HepG2 (cell line): ENCODE measurements around the gene NPB. TPM values are rescaled to one million over a fixed set of nuclear protein-coding genes. Genes with fewer than 3 reads are reported as not detected.
A peak's percentile ranks its signal among the peaks of the same experiment; 100 is the strongest.

ENCODE experiments used
- EZH2 ChIP-seq: conservative IDR thresholded peaks from 2 replicates; pipeline ENCODE4 v1.6.1; 2012; ENCODE audit warnings: mild to moderate bottlenecking, low read depth, low read length, moderate library complexity
- FOXJ3 ChIP-seq: sonication (generic); formaldehyde crosslinking; IDR thresholded peaks from 2 replicates; pipeline ENCODE4 v1.4.0; 2020; ENCODE audit warnings: missing genetic modification reagents, mild to moderate bottlenecking, borderline replicate concordance
- MAFG ChIP-seq: sonication (generic); formaldehyde crosslinking; IDR thresholded peaks from 2 replicates; pipeline ENCODE4 v1.5.1; 2020; ENCODE audit warnings: mild to moderate bottlenecking, missing genetic modification reagents
- MTF1 ChIP-seq: sonication (generic); formaldehyde crosslinking; IDR thresholded peaks from 2 replicates; pipeline ENCODE4 v1.5.0; 2020; ENCODE audit warnings: missing genetic modification reagents
- NFKBIZ ChIP-seq: IDR thresholded peaks from 2 replicates; pipeline ENCODE4 v1.6.1; 2018; ENCODE audit warnings: missing genetic modification reagents, missing compliant biosample characterization
- NPAS2 ChIP-seq: sonication (generic); formaldehyde crosslinking; IDR thresholded peaks from 2 replicates; pipeline ENCODE4 v1.8.0; 2022; ENCODE audit warnings: mild to moderate bottlenecking, missing genetic modification reagents, borderline replicate concordance
- NRL ChIP-seq: sonication (generic); formaldehyde crosslinking; IDR thresholded peaks from 2 replicates; pipeline ENCODE4 v1.5.0; 2020; ENCODE audit warnings: missing genetic modification reagents, mild to moderate bottlenecking, moderate library complexity, borderline replicate concordance
- PCBP1 ChIP-seq: fragments of 200-400 bp; formaldehyde crosslinking; IDR thresholded peaks from 2 replicates; pipeline ENCODE4 v1.6.1; 2017; ENCODE audit warnings: mild to moderate bottlenecking, low read depth, low read length, borderline replicate concordance
- RFX1 ChIP-seq: fragments of 450-650 bp; IDR thresholded peaks from 2 replicates; pipeline ENCODE4 v1.6.1; 2017
- RORA ChIP-seq: sonication (generic); formaldehyde crosslinking; IDR thresholded peaks from 2 replicates; pipeline ENCODE4 v1.5.0; 2020; ENCODE audit warnings: mild to moderate bottlenecking, missing genetic modification reagents, moderate library complexity
- STAT6 ChIP-seq: sonication (generic); formaldehyde crosslinking; IDR thresholded peaks from 2 replicates; pipeline ENCODE4 v1.4.0; 2020; ENCODE audit warnings: missing genetic modification reagents, mild to moderate bottlenecking, borderline replicate concordance
- TFDP2 ChIP-seq: sonication (generic); formaldehyde crosslinking; IDR thresholded peaks from 2 replicates; pipeline ENCODE4 v1.4.0; 2020; ENCODE audit warnings: missing genetic modification reagents
- U2AF2 ChIP-seq: fragments of 200-400 bp; formaldehyde crosslinking; IDR thresholded peaks from 2 replicates; pipeline ENCODE4 v1.6.1; 2017; ENCODE audit warnings: low read depth, mild to moderate bottlenecking, low read length
- ZFP91 ChIP-seq: sonication (generic); formaldehyde crosslinking; IDR thresholded peaks from 2 replicates; pipeline ENCODE4 v1.9.0; 2022; ENCODE audit warnings: missing genetic modification reagents, mild to moderate bottlenecking, borderline replicate concordance
- polyA plus RNA-seq, 8 experiments: library from polyadenylated mRNA; depleted of rRNA in 3 of 8; stranded (reverse) in 7 of 8; unstranded in 1 of 8; fragments of >200 nt; fragmentation: Illumina TruSeq in 4 of 8; extraction: Trizol in 4 of 8; gene quantifications; 2 replicates each; pipeline versions ENCODE4 v1.2.1 to v1.2.3, GENCODE V29; 2011 to 2016; ENCODE audit warnings: low read depth in 4 of 8, missing spikeins in 1 of 8, mixed read lengths in 1 of 8; ENCODE audit not compliant: insufficient read depth in 1 of 8
- total RNA-seq, 5 experiments: library from RNA; depleted of rRNA; stranded (reverse); fragments of >200 nt; fragmentation: Illumina TruSeq; extraction: Trizol; gene quantifications; 2 replicates each; pipeline ENCODE4 v1.2.3, GENCODE V29; 2016; ENCODE audit warnings: low read depth in 1 of 5
- TF ChIP-seq, protein P1 (sequence below): sonication (generic); formaldehyde crosslinking; IDR thresholded peaks from 2 replicates; pipeline ENCODE4 v1.5.0; 2020; ENCODE audit warnings: mild to moderate bottlenecking, missing genetic modification reagents
- TF ChIP-seq, protein P2 (sequence below): sonication (generic); formaldehyde crosslinking; IDR thresholded peaks from 2 replicates; pipeline ENCODE4 v1.4.0; 2020; ENCODE audit warnings: missing genetic modification reagents, borderline replicate concordance
- TF ChIP-seq, protein P3 (sequence below): sonication (generic); formaldehyde crosslinking; IDR thresholded peaks from 2 replicates; pipeline ENCODE4 v1.5.0; 2020; ENCODE audit warnings: missing genetic modification reagents

The NPB gene
- total and polyA plus RNA-seq, 2 of the 13 experiments (the other 11 are each of a cell fraction or from before 2014, with no cell fraction given): 0.11 to 0.93 TPM

DNA sequence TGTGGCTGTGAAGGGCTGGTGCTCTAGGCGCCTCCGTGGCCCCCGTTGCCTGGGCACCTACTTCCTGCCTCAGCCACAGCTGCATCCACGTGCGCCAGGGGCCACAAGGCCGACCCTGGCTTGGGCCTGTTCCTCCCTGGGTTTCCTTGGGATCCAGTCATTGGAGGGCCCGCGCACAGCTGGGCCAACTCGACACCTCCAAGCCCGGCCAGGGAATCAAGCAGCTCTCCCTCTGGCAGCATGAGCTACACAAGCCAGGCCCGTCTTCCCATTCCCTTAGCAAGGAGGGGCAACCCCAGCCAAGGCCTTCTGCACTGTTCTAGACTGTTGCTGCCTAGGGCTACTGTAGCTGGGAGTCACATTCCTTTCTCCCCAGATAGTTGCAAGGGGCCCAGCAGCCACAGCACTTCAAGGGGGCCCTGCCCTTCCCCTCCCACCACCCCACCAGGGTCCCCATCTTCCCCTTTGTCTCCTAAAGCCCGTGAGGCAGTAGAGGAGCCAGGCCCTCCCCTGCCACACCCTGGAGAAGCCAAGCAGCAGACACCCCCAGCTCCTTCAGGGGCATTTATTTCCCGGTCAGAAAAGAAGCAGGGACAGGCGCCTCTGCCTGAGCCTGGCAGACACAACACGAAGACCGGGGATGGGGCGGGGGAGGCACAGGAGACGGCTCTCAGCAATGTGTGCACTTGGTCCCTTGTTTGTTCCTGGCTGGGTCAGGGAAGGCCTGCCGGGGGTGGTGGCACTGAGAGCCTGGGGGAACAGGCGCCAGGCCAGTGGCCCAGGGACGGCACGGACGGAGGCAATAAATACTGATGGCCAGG, 34.7 kb upstream of the NPB start (continued):
- TF ChIP-seq ZFP91 (CRISPR knock-in tag) (peak; percentile 53; the same call in 1 of the 2 replicates), TFDP2 (no peak), MTF1 (CRISPR knock-in tag) (no peak; the same call in 1 of the 2 replicates), MAFG (no peak), NRL (CRISPR knock-in tag) (no peak; the same call in 1 of the 2 replicates), FOXJ3 (CRISPR knock-in tag) (peak; percentile 25; the same call in 1 of the 2 replicates), NPAS2 (CRISPR knock-in tag) (no peak), PCBP1 (peak; percentile 64; the same call in 1 of the 2 replicates), RORA (CRISPR knock-in tag) (no peak), STAT6 (CRISPR knock-in tag) (peak; percentile 86; the same call in 1 of the 2 replicates), U2AF2 (peak; percentile 91), EZH2 (no peak), RFX1 (no peak), NFKBIZ (CRISPR knock-in tag) (no peak)
- TF ChIP-seq, protein P1, sequence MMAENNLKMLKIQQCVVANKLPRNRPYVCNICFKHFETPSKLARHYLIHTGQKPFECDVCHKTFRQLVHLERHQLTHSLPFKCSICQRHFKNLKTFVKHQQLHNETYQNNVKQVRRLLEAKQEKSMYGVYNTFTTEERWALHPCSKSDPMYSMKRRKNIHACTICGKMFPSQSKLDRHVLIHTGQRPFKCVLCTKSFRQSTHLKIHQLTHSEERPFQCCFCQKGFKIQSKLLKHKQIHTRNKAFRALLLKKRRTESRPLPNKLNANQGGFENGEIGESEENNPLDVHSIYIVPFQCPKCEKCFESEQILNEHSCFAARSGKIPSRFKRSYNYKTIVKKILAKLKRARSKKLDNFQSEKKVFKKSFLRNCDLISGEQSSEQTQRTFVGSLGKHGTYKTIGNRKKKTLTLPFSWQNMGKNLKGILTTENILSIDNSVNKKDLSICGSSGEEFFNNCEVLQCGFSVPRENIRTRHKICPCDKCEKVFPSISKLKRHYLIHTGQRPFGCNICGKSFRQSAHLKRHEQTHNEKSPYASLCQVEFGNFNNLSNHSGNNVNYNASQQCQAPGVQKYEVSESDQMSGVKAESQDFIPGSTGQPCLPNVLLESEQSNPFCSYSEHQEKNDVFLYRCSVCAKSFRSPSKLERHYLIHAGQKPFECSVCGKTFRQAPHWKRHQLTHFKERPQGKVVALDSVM (CRISPR knock-in tag): no peak
- TF ChIP-seq, protein P2, sequence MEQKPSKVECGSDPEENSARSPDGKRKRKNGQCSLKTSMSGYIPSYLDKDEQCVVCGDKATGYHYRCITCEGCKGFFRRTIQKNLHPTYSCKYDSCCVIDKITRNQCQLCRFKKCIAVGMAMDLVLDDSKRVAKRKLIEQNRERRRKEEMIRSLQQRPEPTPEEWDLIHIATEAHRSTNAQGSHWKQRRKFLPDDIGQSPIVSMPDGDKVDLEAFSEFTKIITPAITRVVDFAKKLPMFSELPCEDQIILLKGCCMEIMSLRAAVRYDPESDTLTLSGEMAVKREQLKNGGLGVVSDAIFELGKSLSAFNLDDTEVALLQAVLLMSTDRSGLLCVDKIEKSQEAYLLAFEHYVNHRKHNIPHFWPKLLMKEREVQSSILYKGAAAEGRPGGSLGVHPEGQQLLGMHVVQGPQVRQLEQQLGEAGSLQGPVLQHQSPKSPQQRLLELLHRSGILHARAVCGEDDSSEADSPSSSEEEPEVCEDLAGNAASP: 0 out of 2 replicates have a peak, but pooled peaks have one; percentile 22
- TF ChIP-seq, protein P3, sequence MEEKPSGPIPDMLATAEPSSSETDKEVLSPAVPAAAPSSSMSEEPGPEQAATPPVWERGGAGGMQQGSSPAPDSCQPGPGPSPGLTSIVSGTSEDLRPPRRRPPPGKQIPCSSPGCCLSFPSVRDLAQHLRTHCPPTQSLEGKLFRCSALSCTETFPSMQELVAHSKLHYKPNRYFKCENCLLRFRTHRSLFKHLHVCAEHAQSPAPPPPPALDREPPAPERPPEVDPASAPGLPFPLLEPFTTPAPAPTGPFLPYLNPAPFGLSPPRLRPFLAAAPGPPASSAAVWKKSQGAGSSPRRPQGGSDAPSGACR (CRISPR knock-in tag): no peak
